Neural cell (in vitro differentiated cells): ENCODE results near the gene FADS1. TPM values are rescaled to one million over a fixed set of nuclear protein-coding genes. Genes with fewer than 3 reads are reported as not detected.

Experiments
- H2AFZ ChIP-seq: fragments of 200-600, 300-800 bp; sonication (generic), shearing (Covaris generic); 2 replicates; pipeline ENCODE4 v1.6.0; 2014; ENCODE audit warnings: low read depth, mild to moderate bottlenecking, antibody characterized with exemption, low read length, moderate library complexity
- H3F3A ChIP-seq: fragments of 200-600 bp; shearing (Covaris generic); 2 replicates; pipeline ENCODE4 v1.6.1; 2016; ENCODE audit warnings: mild to moderate bottlenecking, moderate library complexity, mixed read lengths, antibody characterized with exemption, low read length; ENCODE audit not compliant: insufficient read depth, poor library complexity, severe bottlenecking
- H3K27ac ChIP-seq: fragments of 200-600, 300-800 bp; sonication (generic), shearing (Covaris generic); 2 replicates; pipeline ENCODE4 v1.5.1; 2014; ENCODE audit warnings: mild to moderate bottlenecking, low read length, moderate library complexity
- H3K27me3 ChIP-seq: fragments of 300-800, 200-600 bp; sonication (generic), shearing (Covaris generic); 2 replicates; pipeline ENCODE4 v1.6.0; 2014; ENCODE audit warnings: mild to moderate bottlenecking, low read depth, low read length, moderate library complexity; ENCODE audit not compliant: insufficient read depth
- H3K36me3 ChIP-seq: fragments of 300-800, 200-600 bp; sonication (generic), shearing (Covaris generic); 2 replicates; pipeline ENCODE4 v1.5.1; 2014; ENCODE audit warnings: mild to moderate bottlenecking, antibody characterized with exemption, low read length, moderate library complexity; ENCODE audit not compliant: insufficient read depth
- H3K4me2 ChIP-seq: fragments of 300-800, 200-600 bp; sonication (generic), shearing (Covaris generic); 2 replicates; pipeline ENCODE4 v1.6.0; 2014; ENCODE audit warnings: mild to moderate bottlenecking, low read length
- H3K4me3 ChIP-seq: fragments of 300-800, 200-600 bp; sonication (generic), shearing (Covaris generic); 2 replicates; pipeline ENCODE4 v1.5.1; 2014; ENCODE audit warnings: mild to moderate bottlenecking, low read length, moderate library complexity
- H3K79me2 ChIP-seq: fragments of 200-600 bp; shearing (Covaris generic); replicated peaks from 2 replicates; pipeline ENCODE4 v1.6.0; 2014; ENCODE audit warnings: mild to moderate bottlenecking, low read length, moderate library complexity; ENCODE audit not compliant: insufficient read depth
- H3K9ac ChIP-seq: fragments of 300-800, 200-600 bp; sonication (generic), shearing (Covaris generic); 2 replicates; pipeline ENCODE4 v1.6.1; 2016; ENCODE audit warnings: mild to moderate bottlenecking, low read length, mixed read lengths
- H3K9me2 ChIP-seq: fragments of 200-600 bp; shearing (Covaris generic); 2 replicates; pipeline ENCODE4 v1.6.1; 2016; ENCODE audit warnings: mild to moderate bottlenecking, low read length, mixed read lengths; ENCODE audit not compliant: insufficient read depth
- H3K9me3 ChIP-seq: fragments of 200-600, 300-800 bp; sonication (generic), shearing (Covaris generic); 2 replicates; pipeline ENCODE4 v1.6.1; 2016; ENCODE audit warnings: mild to moderate bottlenecking, mixed run types, low read length, moderate library complexity, mixed read lengths
- H4K20me1 ChIP-seq: fragments of 200-600 bp; shearing (Covaris generic); 2 replicates; pipeline ENCODE4 v1.6.1; 2016; ENCODE audit warnings: mild to moderate bottlenecking, mixed run types; ENCODE audit not compliant: insufficient read depth
- CTCF ChIP-seq: fragments of 450-650 bp; IDR thresholded peaks from 2 replicates; pipeline ENCODE4 v1.5.1; 2014; ENCODE audit warnings: antibody characterized with exemption, mild to moderate bottlenecking, moderate library complexity; ENCODE audit not compliant: poor library complexity, severe bottlenecking
- EP300 ChIP-seq: fragments of 450-650 bp; conservative IDR thresholded peaks from 2 replicates; pipeline ENCODE4 v1.6.1; 2014; ENCODE audit warnings: antibody characterized with exemption, mild to moderate bottlenecking, moderate library complexity; ENCODE audit not compliant: poor library complexity, severe bottlenecking
- EZH2 ChIP-seq: fragments of 200-600, 300-800 bp; shearing (Covaris generic), sonication (generic); IDR thresholded peaks from 2 replicates; pipeline ENCODE4 v1.6.1; 2014; ENCODE audit warnings: antibody characterized with exemption, low read length, borderline replicate concordance, mild to moderate bottlenecking; ENCODE audit not compliant: insufficient read depth, poor library complexity, severe bottlenecking
- MXI1 ChIP-seq: fragments of 450-650 bp; conservative IDR thresholded peaks from 2 replicates; pipeline ENCODE4 v1.6.1; 2014; ENCODE audit warnings: antibody characterized with exemption, mild to moderate bottlenecking; ENCODE audit not compliant: poor library complexity, severe bottlenecking
- POLR2AphosphoS5 ChIP-seq: IDR thresholded peaks from 2 replicates; pipeline ENCODE4 v1.6.1; 2012
- RAD21 ChIP-seq: fragments of 450-650 bp; conservative IDR thresholded peaks from 2 replicates; pipeline ENCODE4 v1.6.1; 2014; ENCODE audit warnings: antibody characterized with exemption, mild to moderate bottlenecking, moderate library complexity
- SMC3 ChIP-seq: fragments of 450-650 bp; conservative IDR thresholded peaks from 2 replicates; pipeline ENCODE4 v1.6.1; 2014; ENCODE audit warnings: antibody characterized with exemption, mild to moderate bottlenecking, moderate library complexity; ENCODE audit not compliant: poor library complexity
- TAF1 ChIP-seq: IDR thresholded peaks from 2 replicates; pipeline ENCODE4 v1.6.1; 2012; ENCODE audit warnings: low read depth
- polyA plus RNA-seq: library from polyadenylated mRNA; depleted of rRNA; stranded (reverse); fragments of >200 nt; gene quantifications from 2 replicates; pipeline ENCODE4 v1.2.3, GENCODE V29; 2014
- TF ChIP-seq, protein P1 (sequence below): IDR thresholded peaks from 2 replicates; pipeline ENCODE4 v1.6.1; 2012; ENCODE audit warnings: borderline replicate concordance

Gene FADS1
- polyA plus RNA-seq, 1 donor from 2014 or later: 102 TPM

- Histone ChIP-seq H3F3A (no peaks in the 10 kb centered on the region), H4K20me1 (no peaks in the 10 kb centered on the region), H3K9ac (no peak overlapping the region), H3K4me2 (no peak overlapping the region), H3K79me2 (no peaks in the 10 kb centered on the region), H3K27me3 (no peaks in the 10 kb centered on the region), H3K4me3 (no peak overlapping the region), H3K36me3 (peaks cover 5% of the 10 kb centered on the region), H2AFZ (no peak overlapping the region), H3K27ac (no peak overlapping the region), H3K9me2 (no peaks in the 10 kb centered on the region), H3K9me3 (no peaks in the 10 kb centered on the region)
- TF ChIP-seq EZH2 (no peak), TAF1 (no peak)
These were observed 38.3 kb upstream of the FADS1 start for GRCh38 chr11:61854966-61855714.

DNA sequence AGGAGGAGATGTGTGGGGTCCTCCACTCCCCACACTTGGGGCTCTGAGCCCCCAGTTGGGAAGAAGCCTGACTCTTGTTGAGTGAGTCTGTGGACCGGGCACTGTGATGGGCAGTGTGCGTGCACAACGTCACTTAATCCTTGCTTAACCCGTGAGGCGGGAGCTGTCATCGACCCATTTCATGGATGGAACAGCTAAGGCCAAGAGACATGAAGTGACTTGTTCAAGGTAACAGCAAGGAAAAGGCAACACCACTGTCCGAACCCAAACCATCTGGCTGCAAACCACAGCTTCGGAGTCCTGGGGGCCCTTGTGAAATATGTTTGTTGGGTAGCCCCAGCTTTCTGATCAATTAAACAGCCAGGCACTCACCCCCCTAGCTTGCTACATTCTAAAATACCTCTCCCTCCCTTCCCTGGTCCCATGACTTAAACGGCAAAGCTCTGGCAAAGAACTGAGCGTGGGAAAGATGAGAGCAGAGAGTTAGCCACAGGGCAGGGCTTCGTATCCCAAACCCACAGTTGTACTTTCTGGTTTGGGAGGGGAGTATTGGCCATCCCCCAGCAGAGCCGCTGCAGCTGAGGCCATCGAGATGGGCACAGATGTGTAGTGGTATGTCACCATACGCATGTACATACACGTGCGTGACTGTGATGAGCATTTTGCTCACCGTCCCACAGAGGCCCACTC, 37.5 kb upstream of the FADS1 start:
- no peaks in the 10 kb centered on the region for H3K9me3 ChIP-seq
- H3K36me3 ChIP-seq: peaks cover 6% of the 10 kb centered on the region
- H2AFZ ChIP-seq: no peak overlapping the region
- H3K79me2 ChIP-seq: no peaks in the 10 kb centered on the region
- H3K9me2 ChIP-seq: no peaks in the 10 kb centered on the region
- H4K20me1 ChIP-seq: no peaks in the 10 kb centered on the region
- no peaks in the 10 kb centered on the region for H3K27me3 ChIP-seq
- TF ChIP-seq EZH2: no peak
- no peak for TF ChIP-seq POLR2AphosphoS5
- TF ChIP-seq CTCF: no peak
- TF ChIP-seq RAD21: no peak
- TF ChIP-seq TAF1: no peak
- no peak for TF ChIP-seq SMC3
- no peak for TF ChIP-seq MXI1
- no peak for TF ChIP-seq EP300
- TF ChIP-seq, protein P1, sequence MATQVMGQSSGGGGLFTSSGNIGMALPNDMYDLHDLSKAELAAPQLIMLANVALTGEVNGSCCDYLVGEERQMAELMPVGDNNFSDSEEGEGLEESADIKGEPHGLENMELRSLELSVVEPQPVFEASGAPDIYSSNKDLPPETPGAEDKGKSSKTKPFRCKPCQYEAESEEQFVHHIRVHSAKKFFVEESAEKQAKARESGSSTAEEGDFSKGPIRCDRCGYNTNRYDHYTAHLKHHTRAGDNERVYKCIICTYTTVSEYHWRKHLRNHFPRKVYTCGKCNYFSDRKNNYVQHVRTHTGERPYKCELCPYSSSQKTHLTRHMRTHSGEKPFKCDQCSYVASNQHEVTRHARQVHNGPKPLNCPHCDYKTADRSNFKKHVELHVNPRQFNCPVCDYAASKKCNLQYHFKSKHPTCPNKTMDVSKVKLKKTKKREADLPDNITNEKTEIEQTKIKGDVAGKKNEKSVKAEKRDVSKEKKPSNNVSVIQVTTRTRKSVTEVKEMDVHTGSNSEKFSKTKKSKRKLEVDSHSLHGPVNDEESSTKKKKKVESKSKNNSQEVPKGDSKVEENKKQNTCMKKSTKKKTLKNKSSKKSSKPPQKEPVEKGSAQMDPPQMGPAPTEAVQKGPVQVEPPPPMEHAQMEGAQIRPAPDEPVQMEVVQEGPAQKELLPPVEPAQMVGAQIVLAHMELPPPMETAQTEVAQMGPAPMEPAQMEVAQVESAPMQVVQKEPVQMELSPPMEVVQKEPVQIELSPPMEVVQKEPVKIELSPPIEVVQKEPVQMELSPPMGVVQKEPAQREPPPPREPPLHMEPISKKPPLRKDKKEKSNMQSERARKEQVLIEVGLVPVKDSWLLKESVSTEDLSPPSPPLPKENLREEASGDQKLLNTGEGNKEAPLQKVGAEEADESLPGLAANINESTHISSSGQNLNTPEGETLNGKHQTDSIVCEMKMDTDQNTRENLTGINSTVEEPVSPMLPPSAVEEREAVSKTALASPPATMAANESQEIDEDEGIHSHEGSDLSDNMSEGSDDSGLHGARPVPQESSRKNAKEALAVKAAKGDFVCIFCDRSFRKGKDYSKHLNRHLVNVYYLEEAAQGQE: no peak
- H3F3A ChIP-seq: no peaks in the 10 kb centered on the region
- no peak overlapping the region for H3K9ac ChIP-seq
- no peak overlapping the region for H3K4me3 ChIP-seq
- H3K4me2 ChIP-seq: no peak overlapping the region
- H3K27ac ChIP-seq: no peak overlapping the region
